HepG2 (cell line): Measurements from ENCODE around the gene OSBPL2. TPM values are rescaled to one million over a fixed set of nuclear protein-coding genes. Genes with fewer than 3 reads are reported as not detected.

Source experiments
- BRD4 ChIP-seq: sonication (generic); formaldehyde crosslinking; IDR thresholded peaks from 2 replicates; pipeline ENCODE4 v1.4.0; 2020; ENCODE audit warnings: missing genetic modification reagents
- KDM5B ChIP-seq: sonication (generic); formaldehyde crosslinking; IDR thresholded peaks from 2 replicates; pipeline ENCODE4 v1.4.0; 2020; ENCODE audit warnings: missing genetic modification reagents, mild to moderate bottlenecking, borderline replicate concordance
- KLF12 ChIP-seq: sonication (generic); formaldehyde crosslinking; IDR thresholded peaks from 2 replicates; pipeline ENCODE4 v1.4.0; 2020; ENCODE audit warnings: missing genetic modification reagents, borderline replicate concordance
- PHF8 ChIP-seq: sonication (generic); formaldehyde crosslinking; IDR thresholded peaks from 2 replicates; pipeline ENCODE4 v1.5.0; 2020; ENCODE audit warnings: missing genetic modification reagents
- RBFOX2 ChIP-seq: fragments of 200-400 bp; formaldehyde crosslinking; IDR thresholded peaks from 2 replicates; pipeline ENCODE4 v1.6.1; 2017; ENCODE audit warnings: low read depth, mild to moderate bottlenecking, low read length
- RFX1 ChIP-seq: fragments of 450-650 bp; IDR thresholded peaks from 2 replicates; pipeline ENCODE4 v1.6.1; 2017
- TBP ChIP-seq: sonication (generic); formaldehyde crosslinking; IDR thresholded peaks from 2 replicates; pipeline ENCODE4 v1.5.0; 2020; ENCODE audit warnings: missing genetic modification reagents
- ZBTB40 ChIP-seq, 2 experiments: fragments of 450-650 bp in 1 of 2; sonication (generic) in 1 of 2; formaldehyde crosslinking in 1 of 2; IDR thresholded peaks; 2 replicates each; pipeline versions ENCODE4 v1.6.1 to v1.8.0; 2016 to 2022; ENCODE audit warnings: antibody characterized with exemption in 1 of 2, mild to moderate bottlenecking in 1 of 2, missing genetic modification reagents in 1 of 2
- ZNF280D ChIP-seq: sonication (generic); formaldehyde crosslinking; IDR thresholded peaks from 2 replicates; pipeline ENCODE4 v1.5.1; 2020; ENCODE audit warnings: mild to moderate bottlenecking, missing genetic modification reagents
- ZNF292 ChIP-seq: sonication (generic); formaldehyde crosslinking; IDR thresholded peaks from 2 replicates; pipeline ENCODE4 v1.8.1; 2022; ENCODE audit warnings: mild to moderate bottlenecking, low read depth, missing genetic modification reagents, borderline replicate concordance
- ZNF30 ChIP-seq: sonication (generic); formaldehyde crosslinking; IDR thresholded peaks from 2 replicates; pipeline ENCODE4 v1.5.0; 2020; ENCODE audit warnings: mild to moderate bottlenecking, missing genetic modification reagents
- ZNF333 ChIP-seq: sonication (generic); formaldehyde crosslinking; IDR thresholded peaks from 2 replicates; pipeline ENCODE4 v1.4.0; 2020; ENCODE audit warnings: mild to moderate bottlenecking, missing genetic modification reagents, borderline replicate concordance
- ZNF572 ChIP-seq: sonication (generic); formaldehyde crosslinking; IDR thresholded peaks from 2 replicates; pipeline ENCODE4 v1.5.1; 2020; ENCODE audit warnings: mild to moderate bottlenecking, missing genetic modification reagents
- polyA plus RNA-seq, 8 experiments: library from polyadenylated mRNA; depleted of rRNA in 3 of 8; stranded (reverse) in 7 of 8; unstranded in 1 of 8; fragments of >200 nt; fragmentation: Illumina TruSeq in 4 of 8; extraction: Trizol in 4 of 8; gene quantifications; 2 replicates each; pipeline versions ENCODE4 v1.2.1 to v1.2.3, GENCODE V29; 2011 to 2016; ENCODE audit warnings: low read depth in 4 of 8, missing spikeins in 1 of 8, mixed read lengths in 1 of 8; ENCODE audit not compliant: insufficient read depth in 1 of 8
- total RNA-seq, 5 experiments: library from RNA; depleted of rRNA; stranded (reverse); fragments of >200 nt; fragmentation: Illumina TruSeq; extraction: Trizol; gene quantifications; 2 replicates each; pipeline ENCODE4 v1.2.3, GENCODE V29; 2016; ENCODE audit warnings: low read depth in 1 of 5
- TF ChIP-seq, protein P1 (sequence below): sonication (generic); formaldehyde crosslinking; IDR thresholded peaks from 2 replicates; pipeline ENCODE4 v1.5.1; 2020; ENCODE audit warnings: mild to moderate bottlenecking, missing genetic modification reagents, moderate library complexity

The OSBPL2 gene
- total and polyA plus RNA-seq, 2 of the 13 experiments (the other 11 are each of a cell fraction or from before 2014, with no cell fraction given), result 18.5 to 37.4 TPM

- TF ChIP-seq ZNF572 (CRISPR knock-in tag) (0 out of 2 replicates have a peak, but pooled peaks have one; percentile 81), RFX1 (no peak), ZNF292 (0 out of 2 replicates have a peak, but pooled peaks have one; percentile 75), RBFOX2 (peak; percentile 63; the same call in 1 of the 2 replicates), ZBTB40 (IDR thresholded peaks at IDR 0.05) (no peak), ZBTB40 (CRISPR knock-in tag; IDR thresholded peaks at IDR 0.05) (peak; percentile 74), BRD4 (CRISPR knock-in tag) (no peak; the same call in none of the 2 replicates), PHF8 (CRISPR knock-in tag) (peak; percentile 3; the same call in 1 of the 2 replicates), ZNF280D (CRISPR knock-in tag) (peak; percentile 87), TBP (0 out of 2 replicates have a peak, but pooled peaks have one; percentile 21), ZNF333 (CRISPR knock-in tag) (0 out of 2 replicates have a peak, but pooled peaks have one; percentile 36), KDM5B (peak; percentile 33; the same call in 1 of the 2 replicates), KLF12 (CRISPR knock-in tag) (peak; percentile 35; the same call in 1 of the 2 replicates), ZNF30 (no peak)
- TF ChIP-seq, protein P1, sequence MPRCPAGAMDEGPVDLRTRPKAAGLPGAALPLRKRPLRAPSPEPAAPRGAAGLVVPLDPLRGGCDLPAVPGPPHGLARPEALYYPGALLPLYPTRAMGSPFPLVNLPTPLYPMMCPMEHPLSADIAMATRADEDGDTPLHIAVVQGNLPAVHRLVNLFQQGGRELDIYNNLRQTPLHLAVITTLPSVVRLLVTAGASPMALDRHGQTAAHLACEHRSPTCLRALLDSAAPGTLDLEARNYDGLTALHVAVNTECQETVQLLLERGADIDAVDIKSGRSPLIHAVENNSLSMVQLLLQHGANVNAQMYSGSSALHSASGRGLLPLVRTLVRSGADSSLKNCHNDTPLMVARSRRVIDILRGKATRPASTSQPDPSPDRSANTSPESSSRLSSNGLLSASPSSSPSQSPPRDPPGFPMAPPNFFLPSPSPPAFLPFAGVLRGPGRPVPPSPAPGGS (CRISPR knock-in tag), result no peak
Measured at GRCh38 chr20:62303340-62304226, 65.3 kb downstream of the OSBPL2 start (continued).
